Type B pancreatic cell (in vitro differentiated cells): ENCODE data around the gene AZIN2. TPM values are rescaled to one million over a fixed set of nuclear protein-coding genes. Genes with fewer than 3 reads are reported as not detected.

Experiments used
- DNase-seq: peaks from one replicate; pipeline ENCODE4 v3.0.0; 2021; ENCODE audit warnings: mixed read lengths; ENCODE audit not compliant: unreplicated experiment; ENCODE audit errors: extremely low spot score
- H3K27ac Mint-ChIP-seq: 2 replicates; pipeline ENCODE4 v1.8.0; 2021; ENCODE audit warnings: mild to moderate bottlenecking, mixed read lengths
- H3K27me3 Mint-ChIP-seq: 2 replicates; pipeline ENCODE4 v1.8.0; 2021; ENCODE audit warnings: mixed read lengths
- H3K36me3 Mint-ChIP-seq: 2 replicates; pipeline ENCODE4 v1.8.0; 2021; ENCODE audit warnings: mixed read lengths
- H3K4me1 Mint-ChIP-seq: one replicate; pipeline ENCODE4 v1.8.0; 2021; ENCODE audit warnings: mixed read lengths; ENCODE audit not compliant: unreplicated experiment
- H3K4me3 Mint-ChIP-seq: 2 replicates; pipeline ENCODE4 v1.8.0; 2021; ENCODE audit warnings: mild to moderate bottlenecking, mixed read lengths
- H3K9me3 Mint-ChIP-seq: 2 replicates; pipeline ENCODE4 v1.8.0; 2021; ENCODE audit warnings: mixed read lengths
- total RNA-seq: library from RNA; stranded (reverse); gene quantifications from 2 replicates; pipeline ENCODE4 v1.2.1, GENCODE V29; 2021; ENCODE audit warnings: low replicate concordance
- TF ChIP-seq, protein P1 (sequence below): fragments of 200-600 bp; sonication (generic); conservative IDR thresholded peaks from 2 replicates; pipeline ENCODE4 v1.5.0; 2021; ENCODE audit warnings: antibody characterized with exemption, mild to moderate bottlenecking

The AZIN2 gene
- total RNA-seq, 1 donor from 2014 or later, result 8.9 TPM

- no peak for DNase-seq
- no peaks in the 10 kb centered on the region for H3K9me3 Mint-ChIP-seq
- no peak overlapping the region for H3K27ac Mint-ChIP-seq
- H3K36me3 Mint-ChIP-seq, result no peaks in the 10 kb centered on the region
- TF ChIP-seq, protein P1, sequence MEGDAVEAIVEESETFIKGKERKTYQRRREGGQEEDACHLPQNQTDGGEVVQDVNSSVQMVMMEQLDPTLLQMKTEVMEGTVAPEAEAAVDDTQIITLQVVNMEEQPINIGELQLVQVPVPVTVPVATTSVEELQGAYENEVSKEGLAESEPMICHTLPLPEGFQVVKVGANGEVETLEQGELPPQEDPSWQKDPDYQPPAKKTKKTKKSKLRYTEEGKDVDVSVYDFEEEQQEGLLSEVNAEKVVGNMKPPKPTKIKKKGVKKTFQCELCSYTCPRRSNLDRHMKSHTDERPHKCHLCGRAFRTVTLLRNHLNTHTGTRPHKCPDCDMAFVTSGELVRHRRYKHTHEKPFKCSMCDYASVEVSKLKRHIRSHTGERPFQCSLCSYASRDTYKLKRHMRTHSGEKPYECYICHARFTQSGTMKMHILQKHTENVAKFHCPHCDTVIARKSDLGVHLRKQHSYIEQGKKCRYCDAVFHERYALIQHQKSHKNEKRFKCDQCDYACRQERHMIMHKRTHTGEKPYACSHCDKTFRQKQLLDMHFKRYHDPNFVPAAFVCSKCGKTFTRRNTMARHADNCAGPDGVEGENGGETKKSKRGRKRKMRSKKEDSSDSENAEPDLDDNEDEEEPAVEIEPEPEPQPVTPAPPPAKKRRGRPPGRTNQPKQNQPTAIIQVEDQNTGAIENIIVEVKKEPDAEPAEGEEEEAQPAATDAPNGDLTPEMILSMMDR, result no peak
- H3K4me3 Mint-ChIP-seq, result no peak overlapping the region
- peaks cover 13% of the 10 kb centered on the region for H3K4me1 Mint-ChIP-seq
- H3K27me3 Mint-ChIP-seq, result no peaks in the 10 kb centered on the region
Observed at GRCh38 chr1:33050221-33051076, 30.5 kb upstream of the AZIN2 start.

DNA sequence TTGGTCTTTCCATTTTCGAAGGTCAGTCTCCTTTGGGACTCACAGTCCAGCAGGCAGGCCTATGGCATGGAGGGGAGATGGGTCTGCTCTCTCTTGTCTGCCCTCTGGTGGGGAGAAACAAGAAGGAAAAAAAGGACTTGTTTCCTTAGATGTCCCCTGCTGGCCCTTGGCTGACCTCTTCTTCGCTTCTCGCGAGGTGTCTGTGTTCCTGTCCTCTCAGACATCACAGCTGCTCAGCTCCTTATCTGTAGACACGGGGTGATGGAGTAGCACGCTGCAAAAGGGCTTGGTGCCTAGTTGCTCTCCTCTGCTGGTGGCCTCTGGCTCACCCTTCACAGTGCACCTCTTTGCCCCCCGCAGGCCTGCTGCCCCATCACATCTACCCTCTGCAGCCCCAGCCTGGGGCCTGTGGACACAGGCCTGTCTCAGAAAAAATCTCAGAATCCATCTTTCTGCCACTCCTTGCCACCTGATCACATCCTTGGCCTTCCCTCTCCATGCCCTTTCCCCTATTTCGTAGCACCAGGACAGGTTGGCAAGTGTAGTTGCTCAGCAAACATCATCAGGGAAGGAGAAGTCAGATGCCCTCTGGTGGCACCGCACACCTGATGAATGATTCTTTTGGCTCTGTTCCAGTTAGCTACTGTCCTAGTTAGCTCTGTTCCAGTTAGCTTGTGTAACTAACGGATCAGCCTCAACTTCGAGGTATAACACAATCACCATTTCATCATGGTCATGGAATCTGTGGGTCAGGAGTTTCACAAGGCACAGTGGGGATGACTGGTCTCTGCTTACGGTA lies 25.5 kb upstream of the AZIN2 start:
- Mint-ChIP-seq H3K4me1 (peaks cover 8% of the 10 kb centered on the region), H3K9me3 (peaks cover 4% of the 10 kb centered on the region), H3K27me3 (no peaks in the 10 kb centered on the region), H3K4me3 (no peak overlapping the region), H3K27ac (no peak overlapping the region), H3K36me3 (no peaks in the 10 kb centered on the region)
- TF ChIP-seq, protein P1, result peak; percentile 81
- no peak for DNase-seq

GRCh38 chr1:33056426-33056825 lies 24.5 kb upstream of the AZIN2 start:
- peaks cover 8% of the 10 kb centered on the region for H3K4me1 Mint-ChIP-seq
- TF ChIP-seq, protein P1, result no peak

GRCh38 chr1:33057095-33057494 lies 23.9 kb upstream of the AZIN2 start:
- Mint-ChIP-seq H3K4me1 (peaks cover 8% of the 10 kb centered on the region), H3K27ac (no peak overlapping the region), H3K9me3 (peaks cover 8% of the 10 kb centered on the region), H3K27me3 (no peaks in the 10 kb centered on the region), H3K4me3 (no peak overlapping the region), H3K36me3 (no peaks in the 10 kb centered on the region)
- DNase-seq, result no peak
- TF ChIP-seq, protein P1, result no peak

More at GRCh38 chr1:33056426-33056825, 24.5 kb upstream of the AZIN2 start:
- H3K4me3 Mint-ChIP-seq, result no peak overlapping the region
- no peak overlapping the region for H3K27ac Mint-ChIP-seq
- H3K27me3 Mint-ChIP-seq, result no peaks in the 10 kb centered on the region
- DNase-seq, result no peak
- no peaks in the 10 kb centered on the region for H3K36me3 Mint-ChIP-seq
- peaks cover 4% of the 10 kb centered on the region for H3K9me3 Mint-ChIP-seq

DNA sequence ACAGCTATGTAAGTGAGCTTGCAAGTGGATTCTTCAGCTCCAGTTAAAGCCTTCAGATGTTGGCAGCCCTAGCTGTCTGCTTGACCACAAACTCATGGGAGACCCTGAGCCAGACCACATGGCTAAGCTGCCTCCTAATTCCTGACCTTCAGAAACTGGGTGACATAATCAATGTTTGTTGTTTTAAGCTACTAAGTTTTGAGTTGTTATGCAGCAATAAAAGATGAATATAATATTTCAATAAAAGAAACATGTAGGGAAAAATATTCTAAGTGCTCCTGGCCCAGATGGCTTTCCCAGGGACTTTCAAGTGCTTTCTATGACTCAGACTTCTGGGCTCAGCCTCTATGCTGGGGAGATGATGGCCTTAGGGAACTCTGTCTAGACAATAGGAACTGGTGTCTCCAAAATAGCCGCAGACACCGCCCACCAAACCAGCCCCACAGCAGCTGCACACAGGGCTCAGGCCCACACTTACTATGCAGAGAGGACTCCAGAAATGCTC lies 20.3 kb upstream of the AZIN2 start:
- no peak overlapping the region for H3K27ac Mint-ChIP-seq
- peaks cover 23% of the 10 kb centered on the region for H3K9me3 Mint-ChIP-seq
- H3K36me3 Mint-ChIP-seq, result no peaks in the 10 kb centered on the region
- no peak overlapping the region for H3K4me3 Mint-ChIP-seq
- no peaks in the 10 kb centered on the region for H3K27me3 Mint-ChIP-seq
- TF ChIP-seq, protein P1, result no peak
- H3K4me1 Mint-ChIP-seq, result peaks cover under 1% of the 10 kb centered on the region
- no peak for DNase-seq
